H1 (cell line): ENCODE data around the gene DBF4B. TPM values are rescaled to one million over a fixed set of nuclear protein-coding genes. Genes with fewer than 3 reads are reported as not detected.

ENCODE experiments used
- CTCF ChIA-PET: fragments of 300-600 bp; sonication (Branson Sonifier 250); formaldehyde crosslinking; loops from one replicate; lab custom pipeline; 2021; ENCODE audit not compliant: partially characterized antibody; lab: Charles Lee
- POLR2A ChIA-PET: fragments of 300-600 bp; sonication (Branson Sonifier 250); formaldehyde crosslinking; loops from one replicate; lab custom pipeline; 2021; ENCODE audit warnings: inconsistent platforms; ENCODE audit not compliant: partially characterized antibody; lab: Charles Lee
- DNase-seq, 2 experiments: peaks; one replicate each; pipeline versions ENCODE4 v3.0.0 to v3.0.0-alpha.2; 2010 to 2022; ENCODE audit warnings: low spot score in 2 of 2, low read depth in 1 of 2, mixed read lengths in 1 of 2
- FAIRE-seq: peaks from 2 replicates; lab custom pipeline; 2011; peaks lifted over from hg19 to GRCh38; lab: Jason Lieb, UNC
- H2AFZ ChIP-seq: 2 replicates; pipeline ENCODE4 v1.8.1; 2012; ENCODE audit warnings: low read length, inconsistent platforms
- H2AK5ac ChIP-seq: 2 replicates; pipeline ENCODE4 v1.6.1; 2013; ENCODE audit warnings: low read depth, low read length
- H2BK120ac ChIP-seq: replicated peaks from 2 replicates; pipeline ENCODE3; 2013; ENCODE audit warnings: low read depth, low read length, inconsistent platforms
- H2BK12ac ChIP-seq: 2 replicates; pipeline ENCODE4 v1.6.1; 2013; ENCODE audit warnings: low read depth, low read length
- H2BK15ac ChIP-seq: 2 replicates; pipeline ENCODE4 v1.6.1; 2013; ENCODE audit warnings: low read length
- H2BK20ac ChIP-seq: 2 replicates; pipeline ENCODE4 v1.6.1; 2013; ENCODE audit warnings: low read length
- H2BK5ac ChIP-seq: 2 replicates; pipeline ENCODE4 v1.6.1; 2013; ENCODE audit warnings: low read depth, low read length
- H3K14ac ChIP-seq: 2 replicates; pipeline ENCODE4 v1.6.1; 2013; ENCODE audit warnings: inconsistent platforms; ENCODE audit not compliant: insufficient read length
- H3K18ac ChIP-seq: 2 replicates; pipeline ENCODE4 v1.6.1; 2013; ENCODE audit warnings: low read length; ENCODE audit errors: extremely low read depth
- H3K23ac ChIP-seq: 2 replicates; pipeline ENCODE4 v1.6.1; 2013; ENCODE audit warnings: inconsistent platforms; ENCODE audit not compliant: insufficient read length
- H3K23me2 ChIP-seq: 2 replicates; pipeline ENCODE4 v1.6.1; 2013; ENCODE audit warnings: low read depth, low read length
- H3K27ac ChIP-seq: 2 replicates; pipeline ENCODE4 v1.6.1; 2011; ENCODE audit warnings: low read depth, low read length, inconsistent platforms
- H3K27me3 ChIP-seq, 4 experiments: replicated peaks in 1 of 4; 1 replicate in 1 of 4; 2 replicates in 3 of 4; pipeline versions ENCODE4 v1.6.1 to v1.8.1; 2011 to 2013; ENCODE audit warnings: low read length in 3 of 4, mild to moderate bottlenecking in 3 of 4, inconsistent platforms in 2 of 4, mixed read lengths in 2 of 4, moderate library complexity in 1 of 4; ENCODE audit not compliant: control insufficient read depth in 3 of 4, insufficient read depth in 3 of 4; ENCODE audit errors: extremely low read depth in 1 of 4
- H3K36me3 ChIP-seq, 4 experiments: 2 replicates each; pipeline versions ENCODE4 v1.6.1 to v1.8.1; 2011 to 2013; ENCODE audit warnings: mild to moderate bottlenecking in 4 of 4, low read length in 3 of 4, moderate library complexity in 2 of 4, control low read depth in 1 of 4, inconsistent platforms in 1 of 4; ENCODE audit not compliant: insufficient read depth in 4 of 4, control insufficient read depth in 2 of 4
- H3K4ac ChIP-seq: replicated peaks from 2 replicates; pipeline ENCODE3; 2013; ENCODE audit warnings: low read length, low read depth, mixed read lengths, inconsistent platforms; ENCODE audit not compliant: insufficient read length
- H3K4me1 ChIP-seq, 4 experiments: replicated peaks in 1 of 4; 1 replicate in 1 of 4; 2 replicates in 3 of 4; pipeline versions ENCODE4 v1.6.1 to v1.8.1; 2011 to 2013; ENCODE audit warnings: low read length in 3 of 4, inconsistent platforms in 2 of 4, mixed read lengths in 1 of 4; ENCODE audit not compliant: insufficient read depth in 4 of 4, control insufficient read depth in 3 of 4
- H3K4me2 ChIP-seq, 2 experiments: 2 replicates each; pipeline versions ENCODE4 v1.6.1 to v1.8.1; 2011 to 2013; ENCODE audit warnings: low read depth in 2 of 2, low read length in 2 of 2, control low read depth in 1 of 2, inconsistent platforms in 1 of 2, mild to moderate bottlenecking in 1 of 2; ENCODE audit not compliant: insufficient read depth in 1 of 2
- H3K4me3 ChIP-seq, 4 experiments: fragments of 200-600, 300-600 bp in 1 of 4; sonication (generic), shearing (Covaris generic), sonication (Bioruptor Twin) in 1 of 4; 2 replicates each; pipeline versions ENCODE4 v1.5.1 to v1.8.1; 2011 to 2016; ENCODE audit warnings: low read length in 4 of 4, low read depth in 3 of 4, control low read depth in 2 of 4, inconsistent platforms in 2 of 4, mild to moderate bottlenecking in 2 of 4, mixed read lengths in 1 of 4, moderate library complexity in 1 of 4; ENCODE audit not compliant: insufficient read depth in 2 of 4; ENCODE audit errors: extremely low read depth in 1 of 4
- H3K56ac ChIP-seq: replicated peaks from 2 replicates; pipeline ENCODE3; 2013; ENCODE audit warnings: low read depth, mild to moderate bottlenecking, mixed read lengths, low read length, inconsistent platforms; ENCODE audit not compliant: insufficient read length
- H3K79me1 ChIP-seq: 2 replicates; pipeline ENCODE4 v1.6.1; 2013; ENCODE audit warnings: low read depth, low read length, control low read depth
- H3K79me2 ChIP-seq, 2 experiments: 2 replicates each; pipeline versions ENCODE4 v1.6.1 to v1.8.1; 2012 to 2013; ENCODE audit warnings: low read length in 2 of 2, mild to moderate bottlenecking in 2 of 2, inconsistent platforms in 1 of 2; ENCODE audit not compliant: insufficient read depth in 2 of 2, control insufficient read depth in 1 of 2
- H3K9ac ChIP-seq, 4 experiments: replicated peaks in 1 of 4; 1 replicate in 1 of 4; 2 replicates in 3 of 4; pipeline versions ENCODE4 v1.6.1 to v1.8.1; 2011 to 2013; ENCODE audit warnings: low read depth in 3 of 4, low read length in 3 of 4, control low read depth in 2 of 4, mild to moderate bottlenecking in 2 of 4, moderate library complexity in 2 of 4, inconsistent platforms in 1 of 4; ENCODE audit errors: extremely low read depth in 1 of 4
- H3K9me3 ChIP-seq, 2 experiments: 2 replicates each; pipeline versions ENCODE4 v1.6.1 to v1.8.1; 2012 to 2013; ENCODE audit warnings: mild to moderate bottlenecking in 2 of 2, moderate library complexity in 2 of 2, control low read depth in 1 of 2, inconsistent platforms in 1 of 2, low read depth in 1 of 2, low read length in 1 of 2, mixed read lengths in 1 of 2; ENCODE audit not compliant: insufficient read depth in 2 of 2
- H4K20me1 ChIP-seq, 2 experiments: replicated peaks in 1 of 2; 2 replicates each; pipeline versions ENCODE3 to v1.8.1; 2011 to 2013; ENCODE audit warnings: inconsistent platforms in 2 of 2, low read length in 2 of 2, mild to moderate bottlenecking in 1 of 2; ENCODE audit not compliant: insufficient read depth in 2 of 2, control insufficient read depth in 1 of 2
- H4K5ac ChIP-seq: 2 replicates; pipeline ENCODE4 v1.6.1; 2013; ENCODE audit warnings: low read length, low read depth, mixed read lengths, inconsistent platforms; ENCODE audit not compliant: insufficient read length
- H4K8ac ChIP-seq: 2 replicates; pipeline ENCODE4 v1.8.0; 2013; ENCODE audit warnings: mild to moderate bottlenecking, moderate library complexity, low read length, inconsistent platforms; ENCODE audit not compliant: insufficient read depth; ENCODE audit errors: extremely low read depth
- H4K91ac ChIP-seq: replicated peaks from 2 replicates; pipeline ENCODE3; 2013; ENCODE audit warnings: low read length, mixed read lengths, inconsistent platforms; ENCODE audit not compliant: insufficient read length
- ATF3 ChIP-seq: IDR thresholded peaks from 2 replicates; pipeline ENCODE4 v1.6.1; 2011; ENCODE audit warnings: low read depth, mild to moderate bottlenecking, low read length; ENCODE audit not compliant: insufficient read depth
- JUND ChIP-seq: IDR thresholded peaks from 2 replicates; pipeline ENCODE4 v1.6.1; 2011; ENCODE audit warnings: mild to moderate bottlenecking, improper control_type of control experiment, low read length
- SP1 ChIP-seq: IDR thresholded peaks from 2 replicates; pipeline ENCODE4 v1.6.1; 2011; ENCODE audit warnings: low read depth, low read length
- TEAD4 ChIP-seq: IDR thresholded peaks from 2 replicates; pipeline ENCODE4 v1.6.1; 2012; ENCODE audit warnings: low read depth, low read length, inconsistent platforms, mixed read lengths
- WGBS, 2 experiments: shearing (Covaris generic) in 1 of 2; methylation state at CpG; one replicate each; pipeline versions ENCODE4 v1.1.6 to v1.1.7; 2013 to 2015; ENCODE audit warnings: low lambda C conversion rate in 2 of 2, mixed read lengths in 2 of 2, inconsistent platforms in 1 of 2, low coverage in 1 of 2, missing lambda C conversion rate in 1 of 2; ENCODE audit not compliant: insufficient replicate concordance in 2 of 2, insufficient coverage in 1 of 2, insufficient read length in 1 of 2; ENCODE audit errors: extremely low coverage in 1 of 2, missing lambda C conversion rate in 1 of 2; 5-methylcytosine and 5-hydroxymethylcytosine counted together
- polyA plus RNA-seq, 7 experiments: library from polyadenylated mRNA; depleted of rRNA in 3 of 7; stranded (reverse) in 5 of 7; unstranded in 2 of 7; fragments of >200 nt in 5 of 7; fragments of 200-250 nt in 2 of 7; gene quantifications; 1 replicate in 5 of 7; 2 replicates in 1 of 7; 4 replicates in 1 of 7; pipeline versions ENCODE4 v1.2.1 to v1.2.3, GENCODE V29; 2011 to 2013; ENCODE audit warnings: missing spikeins in 2 of 7, mixed read lengths in 2 of 7
- total RNA-seq: library from RNA; stranded (reverse); fragmentation: NEBNext Ultra II Directional; extraction: Animal tissue kit (Norgen Biotek cat#: 25700); gene quantifications from 2 replicates; pipeline ENCODE4 v1.2.1, GENCODE V29; 2021

Gene DBF4B
- total and polyA plus RNA-seq, 2 of the 8 experiments (the other 6 are each of a cell fraction or from before 2014, with no cell fraction given), result 20.2 to 26.9 TPM

GRCh38 chr17:44749980-44750318 lies 41.5 kb downstream of the DBF4B start:
- DNase-seq, result no peak
- Histone ChIP-seq H3K23me2 (no peaks in the 10 kb centered on the region), H3K4me1 (no peaks in the 10 kb centered on the region; a peak in 1 of 7 replicates), H2BK15ac (no peak overlapping the region), H4K20me1 (peaks cover 0 to 3% of the 10 kb centered on the region in 2 experiments), H2AK5ac (no peak overlapping the region), H3K23ac (no peak overlapping the region), H2BK120ac (no peak overlapping the region), H4K91ac (no peak overlapping the region), H4K8ac (no peak overlapping the region), H3K14ac (no peak overlapping the region), H2BK5ac (no peak overlapping the region), H3K36me3 (peaks cover 0 to 22% (median 1%) of the 10 kb centered on the region in 4 experiments; a peak in 3 of 8 replicates), H3K56ac (no peak overlapping the region), H3K9me3 (no peaks in the 10 kb centered on the region), H2BK12ac (no peak overlapping the region), H3K27ac (no peak overlapping the region), H3K4ac (no peak overlapping the region), H2BK20ac (no peak overlapping the region), H3K4me2 (no peak overlapping the region), H3K4me3 (no peak overlapping the region), H2AFZ (no peak overlapping the region), H3K9ac (no peak overlapping the region), H3K79me1 (no peaks in the 10 kb centered on the region), H3K18ac (no peak overlapping the region), H3K79me2 (no peaks in the 10 kb centered on the region), H4K5ac (no peak overlapping the region), H3K27me3 (0 out of 7 replicates have a peak, but pooled peaks cover 0 to 3% (median 0%) of the 10 kb centered on the region in 4 experiments)
- ChIA-PET CTCF (interaction anchor here (0.6 to 4.6 kb wide), 6 partner anchors 10 to 118 kb away, joined by 3 to 38 read pairs (median 6); no protein-coding TSS in a partner anchor), POLR2A (interaction anchor here (1.2 to 4.1 kb wide), 3 partner anchors 8 to 128 kb away, joined by 3 to 17 read pairs (median 4); partner anchors contain the start of gene ADAM11)
- 83% methylated on average over 9 of the region's 9 CpGs; no CpG with 5 or more reads in 1 of the 2 experiments for WGBS, 2 experiments
- FAIRE-seq, result no peak
- TF ChIP-seq JUND (no peak), SP1 (no peak), ATF3 (no peak), TEAD4 (no peak)
- TF ChIP-seq, all 59 proteins: peak for 0
